GM19328 (cell line): ENCODE measurements around the gene MRFAP1.
"Not testable (repeated sequence)": the region's sequence is repeated elsewhere in the genome, so short reads cannot be mapped to it uniquely, and the experiment has no call there.

Source experiments
- ATAC-seq: cut with Tn5 transposase; IDR thresholded peaks from one replicate; pipeline ENCODE4 v1.9.1; 2021; ENCODE audit warnings: mild to moderate bottlenecking, moderate library complexity; ENCODE audit not compliant: unreplicated experiment

The MRFAP1 gene

DNA sequence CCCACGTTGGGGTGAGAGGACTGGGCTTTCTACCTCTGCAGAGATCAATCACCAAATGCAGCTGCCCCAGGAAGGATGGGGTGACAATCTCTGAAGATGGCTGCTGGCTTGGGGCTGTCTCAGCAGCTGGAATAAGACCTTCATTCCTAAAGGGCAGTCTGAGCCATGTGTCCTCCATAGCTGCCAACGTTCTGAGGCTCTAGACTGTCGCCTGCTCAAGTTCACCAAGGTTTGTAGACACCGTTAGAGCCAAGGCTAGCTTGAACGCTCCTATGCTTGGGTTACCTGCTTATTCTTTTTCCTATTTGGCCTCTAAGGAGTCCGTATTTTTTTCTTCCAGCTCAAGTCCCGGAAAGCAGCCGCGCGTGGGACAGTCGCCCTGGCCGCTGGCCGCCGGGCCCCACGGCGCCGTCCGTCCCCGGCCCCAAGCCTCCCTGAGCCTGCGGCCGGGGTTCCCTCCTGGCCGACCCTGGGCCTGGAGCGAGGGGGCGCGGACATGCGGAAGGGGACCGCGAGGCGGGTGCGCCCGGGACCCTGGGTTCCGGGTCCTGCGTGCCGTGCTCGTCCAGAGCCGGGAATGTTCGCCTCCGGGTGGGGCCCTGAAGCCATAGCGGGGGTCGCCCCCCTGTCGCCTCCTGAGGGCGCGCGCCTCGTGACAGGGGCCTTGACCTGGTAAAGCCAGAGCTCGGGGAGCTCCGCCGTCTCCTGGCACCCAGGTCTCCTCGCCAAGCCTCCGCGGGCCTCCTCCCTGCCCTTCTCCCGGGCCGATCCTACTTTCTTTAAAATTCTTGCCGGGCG is 23.3 kb downstream of the MRFAP1 start:
- no peak for ATAC-seq

GRCh38 chr4:6665320-6665654 is 24.8 kb downstream of the MRFAP1 start:
- no peak for ATAC-seq

- no peak for ATAC-seq
Observed at GRCh38 chr4:6668391-6668790, 27.9 kb downstream of the MRFAP1 start.

- ATAC-seq: no peak
Observed at GRCh38 chr4:6671648-6672047, 31.2 kb downstream of the MRFAP1 start.

GRCh38 chr4:6672131-6672530 is 31.6 kb downstream of the MRFAP1 start:
- ATAC-seq: no peak

DNA sequence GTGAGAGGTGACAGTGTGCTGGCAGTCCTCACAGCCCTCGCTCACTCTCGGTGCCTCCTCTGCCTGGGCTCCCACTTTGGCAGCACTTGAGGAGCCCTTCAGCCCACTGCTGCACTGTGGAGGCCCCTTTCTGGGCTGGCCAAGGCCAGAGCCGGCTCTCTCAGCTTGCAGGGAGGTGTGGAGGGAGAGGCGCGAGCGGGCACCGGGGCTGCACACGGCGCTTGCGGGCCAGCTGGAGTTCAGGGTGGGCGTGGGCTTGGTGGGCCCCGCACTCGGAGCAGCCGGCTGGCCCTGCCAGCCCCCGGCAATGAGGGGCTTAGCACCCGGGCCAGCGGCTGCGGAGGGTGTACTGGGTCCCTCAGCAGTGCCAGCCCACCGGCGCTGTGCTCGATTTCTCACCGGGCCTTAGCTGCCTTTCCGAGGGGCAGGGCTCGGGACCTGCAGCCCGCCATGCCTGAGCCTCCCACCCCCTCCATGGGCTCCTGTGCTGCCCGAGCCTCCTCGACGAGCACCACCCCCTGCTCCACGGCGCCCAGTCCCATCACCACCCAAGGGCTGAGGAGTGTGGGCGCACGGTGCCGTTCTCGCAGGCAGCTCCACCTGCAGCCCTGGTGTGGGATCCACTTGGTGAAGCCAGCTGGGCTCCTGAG is 32.2 kb downstream of the MRFAP1 start:
- not testable (repeated sequence) for ATAC-seq

GRCh38 chr4:6673191-6673659 is 32.7 kb downstream of the MRFAP1 start:
- ATAC-seq: not testable (repeated sequence)

GRCh38 chr4:6673660-6674499 is 33.4 kb downstream of the MRFAP1 start:
- ATAC-seq: peak; percentile 74

DNA sequence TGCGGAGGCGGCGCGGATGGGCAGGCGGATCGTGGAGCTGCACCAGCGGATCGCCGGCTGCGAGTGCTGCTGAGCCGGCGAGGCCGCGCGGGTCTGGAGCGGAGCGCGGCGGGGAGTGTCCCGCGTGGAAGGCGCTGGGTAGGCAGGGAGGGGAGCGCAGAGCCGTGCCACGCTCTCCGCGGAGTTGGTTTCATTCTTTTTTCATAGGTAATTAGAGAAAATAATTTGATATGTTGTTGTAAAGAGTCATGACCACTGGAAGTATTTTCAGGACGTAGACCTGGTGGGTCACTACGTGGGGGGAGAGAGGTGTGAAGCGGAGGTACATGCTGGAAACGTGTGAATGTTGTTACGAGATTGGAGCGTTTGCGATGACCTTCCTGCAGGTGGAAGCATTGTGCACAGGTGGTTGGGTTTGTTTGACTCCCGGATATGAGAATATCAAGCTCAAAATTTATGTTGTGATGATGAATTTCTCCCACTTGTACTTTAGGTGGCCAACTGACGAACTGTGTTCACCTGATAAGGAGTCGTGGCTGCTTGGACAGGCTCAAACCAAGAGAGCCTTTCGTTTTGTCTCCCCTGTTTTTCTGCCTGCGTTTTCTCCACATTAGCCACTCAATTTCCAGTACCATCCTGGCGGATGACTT is 34.1 kb downstream of the MRFAP1 start:
- ATAC-seq: peak; percentile 25

DNA sequence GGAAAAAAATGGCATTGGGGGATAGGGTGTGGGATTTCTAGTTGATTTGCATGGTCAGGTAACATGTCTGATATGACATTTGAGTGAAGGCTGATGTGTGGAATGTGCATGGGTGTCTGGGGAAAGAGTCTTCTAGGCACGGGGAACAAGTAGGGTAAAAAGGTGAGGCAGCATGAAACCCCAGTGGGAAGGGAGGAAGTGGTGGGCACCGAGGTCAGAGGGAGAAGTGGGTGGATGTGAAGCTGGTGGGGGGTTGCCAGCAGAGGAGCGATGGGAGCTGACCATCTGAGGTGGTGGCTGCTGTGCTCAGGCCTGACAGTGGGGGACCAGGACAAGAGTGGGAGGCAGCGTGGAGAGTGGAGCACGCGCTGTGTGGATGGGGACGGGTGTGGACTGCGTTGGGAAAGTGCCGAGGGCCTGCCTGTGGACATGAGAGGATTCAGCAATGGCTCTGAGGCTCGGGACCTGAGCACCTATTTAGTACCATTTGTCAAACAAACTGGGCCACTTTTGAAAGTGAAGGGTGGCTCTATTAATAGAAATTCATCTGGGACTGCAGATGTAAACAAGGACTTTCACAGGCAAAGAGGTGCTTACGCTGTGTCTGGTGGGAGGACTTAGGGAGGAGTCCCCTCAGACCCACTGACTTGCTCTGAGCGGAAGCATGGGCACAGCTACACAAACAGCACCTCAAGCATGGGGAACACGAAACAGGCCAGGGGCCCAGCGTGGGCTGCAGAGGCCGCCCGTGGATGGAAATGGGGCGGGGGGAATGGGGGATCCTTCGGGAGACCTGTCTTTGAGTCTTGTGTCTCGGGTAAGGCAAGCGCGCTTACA is 36.5 kb downstream of the MRFAP1 start:
- no peak for ATAC-seq

- ATAC-seq: no peak
Observed at GRCh38 chr4:6680372-6681034, 40.0 kb downstream of the MRFAP1 start.

GRCh38 chr4:6681191-6681590 is 40.7 kb downstream of the MRFAP1 start:
- no peak for ATAC-seq

GRCh38 chr4:6682862-6683590 is 42.5 kb downstream of the MRFAP1 start:
- no peak for ATAC-seq

GRCh38 chr4:6684656-6685055 is 44.2 kb downstream of the MRFAP1 start:
- ATAC-seq: no peak

- ATAC-seq: no peak
Observed at GRCh38 chr4:6686104-6686787, 45.8 kb downstream of the MRFAP1 start.

GRCh38 chr4:6687947-6688878 is 47.7 kb downstream of the MRFAP1 start:
- ATAC-seq: no peak

- peak; percentile 79 for ATAC-seq
Observed at GRCh38 chr4:6688879-6689505, 48.5 kb downstream of the MRFAP1 start.
